Fibroblast of the conjunctiva (primary cell): ENCODE data around the gene SVOPL.
A peak's percentile ranks its signal among the peaks of the same experiment; 100 is the strongest.

Source experiments
- DNase-seq: peaks from one replicate; pipeline ENCODE4 v3.0.0-alpha.2; 2010; ENCODE audit warnings: low read depth

The SVOPL gene

GRCh38 chr7:138603549-138604318 lies 97.4 kb downstream of the SVOPL start:
- no peak for DNase-seq

GRCh38 chr7:138602451-138602850 lies 98.7 kb downstream of the SVOPL start:
- DNase-seq: no peak

- no peak for DNase-seq
Observed at GRCh38 chr7:138595454-138595853, 105.7 kb downstream of the SVOPL start.

- no peak for DNase-seq
Observed at GRCh38 chr7:138590154-138590553, 111.0 kb downstream of the SVOPL start.

- no peak for DNase-seq
Observed at GRCh38 chr7:138588986-138589385, 112.2 kb downstream of the SVOPL start.

GRCh38 chr7:138587485-138587884 lies 113.7 kb downstream of the SVOPL start:
- no peak for DNase-seq

GRCh38 chr7:138585283-138585993 lies 115.7 kb downstream of the SVOPL start:
- no peak for DNase-seq

- DNase-seq: no peak
Observed at GRCh38 chr7:138584696-138585095, 116.5 kb downstream of the SVOPL start.

GRCh38 chr7:138584283-138584682 lies 116.9 kb downstream of the SVOPL start:
- DNase-seq: no peak

- DNase-seq: no peak
Observed at GRCh38 chr7:138581065-138581464, 120.1 kb downstream of the SVOPL start.

- no peak for DNase-seq
Observed at GRCh38 chr7:138579671-138580070, 121.5 kb downstream of the SVOPL start.

- DNase-seq: no peak
Observed at GRCh38 chr7:138579136-138579535, 122.0 kb downstream of the SVOPL start.

- DNase-seq: peak; percentile 9
Observed at GRCh38 chr7:138575897-138576428, 125.2 kb downstream of the SVOPL start.

GRCh38 chr7:138573741-138574140 lies 127.4 kb downstream of the SVOPL start:
- no peak for DNase-seq

GRCh38 chr7:138570715-138571114 lies 130.4 kb downstream of the SVOPL start:
- DNase-seq: no peak

GRCh38 chr7:138569418-138569817 lies 131.7 kb downstream of the SVOPL start:
- no peak for DNase-seq

GRCh38 chr7:138568655-138569054 lies 132.5 kb downstream of the SVOPL start:
- DNase-seq: no peak

- DNase-seq: no peak
Observed at GRCh38 chr7:138565451-138566114, 135.6 kb downstream of the SVOPL start.

- DNase-seq: no peak
Observed at GRCh38 chr7:138565071-138565450, 136.1 kb downstream of the SVOPL start.

GRCh38 chr7:138564365-138564764 lies 136.8 kb downstream of the SVOPL start:
- DNase-seq: no peak

GRCh38 chr7:138563808-138564207 lies 137.4 kb downstream of the SVOPL start:
- DNase-seq: no peak

GRCh38 chr7:138559448-138559847 lies 141.7 kb downstream of the SVOPL start:
- DNase-seq: no peak
